Measurements from ENCODE around the gene ZNF529. TPM values are rescaled to one million over a fixed set of nuclear protein-coding genes. Genes with fewer than 3 reads are reported as not detected.

The ZNF529 gene
- total RNA-seq, 5 donors from 2014 or later (not counting 1 experiment from before 2014, with no cell fraction given), result 25.6 to 34.2 (median 30.8) TPM

- Histone ChIP-seq H3K9me3 (peaks cover 5% of the 10 kb centered on the region), H3K27me3 (replicated peaks in 1 of 2; ENCODE audit: control insufficient read depth in 2 of 2, extremely low read depth in 1 of 2, insufficient read depth in 2 of 2, low read length in 1 of 2) (no peaks in the 10 kb centered on the region), H3K27ac (ENCODE audit: low read length) (no peak overlapping the region), H3K4me1 (ENCODE audit: control insufficient read depth in 1 of 2, extremely low read depth in 1 of 2, insufficient read depth in 2 of 2, low read length in 2 of 2) (peaks cover 12 to 21% of the 10 kb centered on the region in 2 experiments), H3K4me3 (ENCODE audit: control insufficient read depth in 1 of 2, extremely low read depth in 1 of 2, low read length in 1 of 2) (no peak overlapping the region), H3K36me3 (ENCODE audit: control insufficient read depth in 2 of 2, extremely low read depth in 1 of 2, insufficient read depth in 1 of 2, low read length in 1 of 2) (peaks cover 5 to 13% of the 10 kb centered on the region in 2 donors)
- no CpG with 5 or more reads among the region's 5 CpGs for WGBS (ENCODE audit: insufficient coverage)
- H3K36me3 Mint-ChIP-seq, result peaks cover 50% of the 10 kb centered on the region
- peaks cover 13 to 37% (median 21%) of the 10 kb centered on the region in 3 donors for H3K9me3 Mint-ChIP-seq
- H3K27me3 Mint-ChIP-seq, result no peaks in the 10 kb centered on the region
- CTCF ChIA-PET, result no interaction called here
- H3K27ac Mint-ChIP-seq, result no peak overlapping the region
- POLR2A ChIA-PET, result no interaction called here
- ATAC-seq (replicated peaks in 1 of 4) (no peak), DNase-seq (no peak)
- H3K4me3 Mint-ChIP-seq, result peak overlapping the region; percentile 62 to 98 (median 97)
- H3K4me1 Mint-ChIP-seq, result peaks cover 26 to 28% (median 28%) of the 10 kb centered on the region in 3 donors
Measured at GRCh38 chr19:36526581-36526980, 46.5 kb downstream of the ZNF529 start.

- H3K9me3 Mint-ChIP-seq, result peaks cover 13 to 33% (median 20%) of the 10 kb centered on the region in 3 donors
- WGBS (ENCODE audit: insufficient coverage), result 71% methylated on average over 1 of the region's 4 CpGs
- POLR2A ChIA-PET, result no interaction called here
Measured at GRCh38 chr19:36524617-36525016, 48.5 kb downstream of the ZNF529 start.

GRCh38 chr19:36514012-36514612 is 59.0 kb downstream of the ZNF529 start:
- no CpG with 5 or more reads among the region's 2 CpGs for WGBS (ENCODE audit: insufficient coverage)
- POLR2A ChIA-PET, result no interaction called here
- H3K4me3 Mint-ChIP-seq, result no peak overlapping the region
- Histone ChIP-seq H3K27me3 (replicated peaks in 1 of 2; ENCODE audit: control insufficient read depth in 2 of 2, extremely low read depth in 1 of 2, insufficient read depth in 2 of 2, low read length in 1 of 2) (peaks cover 0 to 2% of the 10 kb centered on the region in 2 experiments), H3K4me1 (ENCODE audit: control insufficient read depth in 1 of 2, extremely low read depth in 1 of 2, insufficient read depth in 2 of 2, low read length in 2 of 2) (no peaks in the 10 kb centered on the region), H3K36me3 (ENCODE audit: control insufficient read depth in 2 of 2, extremely low read depth in 1 of 2, insufficient read depth in 1 of 2, low read length in 1 of 2) (peaks cover 14 to 35% of the 10 kb centered on the region in 2 donors), H3K4me3 (ENCODE audit: control insufficient read depth in 1 of 2, extremely low read depth in 1 of 2, low read length in 1 of 2) (peak overlapping the region in 1 of 2 donors; percentile 23), H3K27ac (ENCODE audit: low read length) (no peak overlapping the region), H3K9me3 (peaks cover 40% of the 10 kb centered on the region)
- H3K36me3 Mint-ChIP-seq, result peaks cover 64% of the 10 kb centered on the region
- no peak overlapping the region for H3K27ac Mint-ChIP-seq
- H3K4me1 Mint-ChIP-seq, result peaks cover 0 to 4% (median 0%) of the 10 kb centered on the region in 3 donors
- DNase-seq, result no peak
- no peak for ATAC-seq (replicated peaks in 1 of 4)
- CTCF ChIA-PET, result no interaction called here
- H3K27me3 Mint-ChIP-seq, result no peaks in the 10 kb centered on the region
- H3K9me3 Mint-ChIP-seq, result peaks cover 10 to 58% (median 39%) of the 10 kb centered on the region in 3 donors

More at GRCh38 chr19:36524617-36525016, 48.5 kb downstream of the ZNF529 start:
- peaks cover 12 to 21% of the 10 kb centered on the region in 2 experiments for H3K4me1 ChIP-seq (ENCODE audit: control insufficient read depth in 1 of 2, extremely low read depth in 1 of 2, insufficient read depth in 2 of 2, low read length in 2 of 2)
- no peaks in the 10 kb centered on the region for H3K27me3 ChIP-seq (replicated peaks in 1 of 2; ENCODE audit: control insufficient read depth in 2 of 2, extremely low read depth in 1 of 2, insufficient read depth in 2 of 2, low read length in 1 of 2)
- ATAC-seq (replicated peaks in 1 of 4) (no peak), DNase-seq (no peak)
- no peaks in the 10 kb centered on the region for H3K27me3 Mint-ChIP-seq
- H3K9me3 ChIP-seq, result peaks cover 8% of the 10 kb centered on the region
- no peak overlapping the region for H3K27ac Mint-ChIP-seq
- no peak overlapping the region for H3K4me3 Mint-ChIP-seq
- H3K36me3 Mint-ChIP-seq, result peaks cover 61% of the 10 kb centered on the region
- peaks cover 26 to 32% (median 28%) of the 10 kb centered on the region in 3 donors for H3K4me1 Mint-ChIP-seq
- no peak overlapping the region for H3K27ac ChIP-seq (ENCODE audit: low read length)
- H3K4me3 ChIP-seq (ENCODE audit: control insufficient read depth in 1 of 2, extremely low read depth in 1 of 2, low read length in 1 of 2), result no peak overlapping the region
- peaks cover 0 to 13% of the 10 kb centered on the region in 2 donors for H3K36me3 ChIP-seq (ENCODE audit: control insufficient read depth in 2 of 2, extremely low read depth in 1 of 2, insufficient read depth in 1 of 2, low read length in 1 of 2)
- CTCF ChIA-PET, result no interaction called here

- peaks cover 4 to 31% (median 14%) of the 10 kb centered on the region in 3 donors for H3K9me3 Mint-ChIP-seq
- POLR2A ChIA-PET, result no interaction called here
- H3K36me3 Mint-ChIP-seq, result peaks cover 16% of the 10 kb centered on the region
- Histone ChIP-seq H3K36me3 (ENCODE audit: control insufficient read depth in 2 of 2, extremely low read depth in 1 of 2, insufficient read depth in 1 of 2, low read length in 1 of 2) (no peaks in the 10 kb centered on the region), H3K4me3 (ENCODE audit: control insufficient read depth in 1 of 2, extremely low read depth in 1 of 2, low read length in 1 of 2) (no peak overlapping the region), H3K9me3 (peaks cover 17% of the 10 kb centered on the region), H3K4me1 (ENCODE audit: control insufficient read depth in 1 of 2, extremely low read depth in 1 of 2, insufficient read depth in 2 of 2, low read length in 2 of 2) (no peaks in the 10 kb centered on the region), H3K27ac (ENCODE audit: low read length) (no peak overlapping the region), H3K27me3 (replicated peaks in 1 of 2; ENCODE audit: control insufficient read depth in 2 of 2, extremely low read depth in 1 of 2, insufficient read depth in 2 of 2, low read length in 1 of 2) (no peaks in the 10 kb centered on the region)
- DNase-seq (no peak), ATAC-seq (replicated peaks in 1 of 4) (no peak)
- 63% methylated on average over 1 of the region's 3 CpGs for WGBS (ENCODE audit: insufficient coverage)
- no peaks in the 10 kb centered on the region for H3K27me3 Mint-ChIP-seq
- H3K4me1 Mint-ChIP-seq, result no peaks in the 10 kb centered on the region
- CTCF ChIA-PET, result no interaction called here
- no peak overlapping the region for H3K27ac Mint-ChIP-seq
- H3K4me3 Mint-ChIP-seq, result no peak overlapping the region
Measured at GRCh38 chr19:36508325-36508724, 64.8 kb downstream of the ZNF529 start.

GRCh38 chr19:36501973-36502372 is 71.1 kb downstream of the ZNF529 start:
- H3K27me3 ChIP-seq (replicated peaks in 1 of 2; ENCODE audit: control insufficient read depth in 2 of 2, extremely low read depth in 1 of 2, insufficient read depth in 2 of 2, low read length in 1 of 2), result no peaks in the 10 kb centered on the region
- Mint-ChIP-seq H3K4me3 (no peak overlapping the region), H3K4me1 (no peaks in the 10 kb centered on the region), H3K36me3 (peaks cover 11% of the 10 kb centered on the region), H3K27me3 (no peaks in the 10 kb centered on the region), H3K27ac (no peak overlapping the region), H3K9me3 (peaks cover 9 to 31% (median 29%) of the 10 kb centered on the region in 3 donors)
- H3K27ac ChIP-seq (ENCODE audit: low read length), result no peak overlapping the region
- DNase-seq (no peak), ATAC-seq (replicated peaks in 1 of 4) (no peak)
- peaks cover 6% of the 10 kb centered on the region for H3K9me3 ChIP-seq
- no peak overlapping the region for H3K4me3 ChIP-seq (ENCODE audit: control insufficient read depth in 1 of 2, extremely low read depth in 1 of 2, low read length in 1 of 2)
- 92% methylated on average over 2 of the region's 5 CpGs for WGBS (ENCODE audit: insufficient coverage)
- POLR2A ChIA-PET, result no interaction called here
- CTCF ChIA-PET, result no interaction called here
- H3K4me1 ChIP-seq (ENCODE audit: control insufficient read depth in 1 of 2, extremely low read depth in 1 of 2, insufficient read depth in 2 of 2, low read length in 2 of 2), result no peaks in the 10 kb centered on the region
- no peaks in the 10 kb centered on the region for H3K36me3 ChIP-seq (ENCODE audit: control insufficient read depth in 2 of 2, extremely low read depth in 1 of 2, insufficient read depth in 1 of 2, low read length in 1 of 2)

- POLR2A ChIA-PET, result no interaction called here
- CTCF ChIA-PET, result no interaction called here
- Mint-ChIP-seq H3K27ac (no peak overlapping the region), H3K27me3 (no peaks in the 10 kb centered on the region), H3K4me3 (no peak overlapping the region), H3K36me3 (peaks cover 8% of the 10 kb centered on the region), H3K9me3 (peaks cover 11 to 25% (median 21%) of the 10 kb centered on the region in 3 donors), H3K4me1 (no peaks in the 10 kb centered on the region)
- no peak overlapping the region for H3K27ac ChIP-seq (ENCODE audit: low read length)
- no peak for DNase-seq
- H3K27me3 ChIP-seq (replicated peaks in 1 of 2; ENCODE audit: control insufficient read depth in 2 of 2, extremely low read depth in 1 of 2, insufficient read depth in 2 of 2, low read length in 1 of 2), result peaks cover 0 to 2% of the 10 kb centered on the region in 2 experiments
- 88% methylated on average over 13 of the region's 17 CpGs for whole genome bisulfite sequencing (ENCODE audit: insufficient coverage)
- H3K9me3 ChIP-seq, result no peaks in the 10 kb centered on the region
- no peaks in the 10 kb centered on the region for H3K4me1 ChIP-seq (ENCODE audit: control insufficient read depth in 1 of 2, extremely low read depth in 1 of 2, insufficient read depth in 2 of 2, low read length in 2 of 2)
- H3K36me3 ChIP-seq (ENCODE audit: control insufficient read depth in 2 of 2, extremely low read depth in 1 of 2, insufficient read depth in 1 of 2, low read length in 1 of 2), result no peaks in the 10 kb centered on the region
- no peak overlapping the region for H3K4me3 ChIP-seq (ENCODE audit: control insufficient read depth in 1 of 2, extremely low read depth in 1 of 2, low read length in 1 of 2)
- no peak for ATAC-seq (replicated peaks in 1 of 4)
Measured at GRCh38 chr19:36497001-36497400, 76.1 kb downstream of the ZNF529 start.
